Measurements from ENCODE around the gene PAK4. TPM values are rescaled to one million over a fixed set of nuclear protein-coding genes. Genes with fewer than 3 reads are reported as not detected.
A peak's percentile ranks its signal among the peaks of the same experiment; 100 is the strongest.
"Not testable (repeated sequence)": the region's sequence is repeated elsewhere in the genome, so short reads cannot be mapped to it uniquely, and the experiment has no call there.

The PAK4 gene
- polyA plus RNA-seq, 6 donors from 2014 or later, result 0.09 to 2.6 (median 1.7) TPM

DNA sequence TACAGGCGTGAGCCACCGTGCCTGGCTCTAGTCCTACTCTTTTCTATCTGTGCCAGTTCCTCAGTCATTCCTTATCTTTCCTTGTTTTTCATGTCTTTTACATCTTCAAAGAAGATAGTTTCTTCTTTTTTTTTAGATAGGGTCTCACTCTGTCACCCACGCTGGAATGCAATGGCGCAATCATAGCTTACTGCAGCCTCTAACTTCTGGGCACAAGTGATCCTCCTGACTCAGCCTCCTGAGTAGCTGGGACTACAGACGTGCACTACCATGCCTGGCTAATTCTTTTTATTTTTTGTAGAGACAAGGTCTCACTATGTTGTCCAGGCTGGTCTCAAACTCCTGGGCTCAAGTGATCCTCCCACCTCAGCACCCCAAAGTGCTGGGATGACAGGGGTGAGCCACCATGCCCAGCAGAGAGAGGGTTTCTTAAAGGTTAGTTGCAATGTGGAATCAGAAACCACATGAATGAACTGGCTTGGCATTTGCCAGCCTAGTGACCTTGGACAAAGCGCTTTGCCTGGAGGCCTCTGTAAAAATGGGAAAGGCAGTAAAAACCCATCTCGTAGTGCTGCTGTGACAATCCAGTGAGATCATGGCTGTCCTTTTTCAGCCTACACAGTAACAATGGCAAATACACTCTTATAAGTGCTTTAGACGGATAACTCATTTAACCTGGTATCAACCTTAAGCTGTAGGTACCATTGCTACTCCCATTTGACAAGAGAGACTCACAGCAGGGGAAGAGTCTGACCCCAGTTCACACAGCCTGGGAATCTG, 37.5 kb upstream of the PAK4 start:
- H3K4me1 Mint-ChIP-seq, result peaks cover 10 to 14% (median 13%) of the 10 kb centered on the region in 3 donors
- DNase-seq (no peak), ATAC-seq (ENCODE audit: low read depth in 2 of 2) (no peak)
- no peak overlapping the region for H3K27ac Mint-ChIP-seq
- peaks cover 4 to 9% of the 10 kb centered on the region in 2 donors for H3K36me3 Mint-ChIP-seq
- no peak overlapping the region for H3K4me3 Mint-ChIP-seq
- no peaks in the 10 kb centered on the region for H3K9me3 Mint-ChIP-seq
- peaks cover 36 to 59% (median 44%) of the 10 kb centered on the region in 3 donors for H3K27me3 Mint-ChIP-seq

DNA sequence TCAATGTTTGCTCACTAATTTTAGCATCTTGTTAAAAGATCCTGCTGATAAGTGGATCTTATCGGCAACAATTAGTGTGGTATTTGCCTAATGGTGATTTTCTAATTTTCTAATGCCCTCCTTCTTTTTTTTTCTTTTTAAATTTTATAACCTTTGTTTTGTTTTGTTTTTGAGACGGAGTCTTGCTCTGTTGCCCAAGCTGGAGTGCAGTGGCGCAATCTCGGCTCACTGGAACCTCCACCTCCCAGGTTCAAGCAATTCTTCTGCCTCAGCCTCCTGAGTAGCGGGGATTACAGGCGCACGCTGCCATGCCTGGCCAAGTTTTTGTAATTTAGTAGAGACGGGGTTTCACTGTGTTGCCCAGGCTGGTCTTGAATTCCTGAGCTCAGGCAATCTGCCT, 35.6 kb upstream of the PAK4 start:
- H3K36me3 Mint-ChIP-seq; H3K4me3 Mint-ChIP-seq; H3K27ac Mint-ChIP-seq; DNase-seq; H3K4me1 Mint-ChIP-seq; ATAC-seq (ENCODE audit: low read depth in 2 of 2); H3K9me3 Mint-ChIP-seq: not testable (repeated sequence)
- H3K27me3 Mint-ChIP-seq, result peaks cover 34 to 59% (median 38%) of the 10 kb centered on the region in 3 donors

DNA sequence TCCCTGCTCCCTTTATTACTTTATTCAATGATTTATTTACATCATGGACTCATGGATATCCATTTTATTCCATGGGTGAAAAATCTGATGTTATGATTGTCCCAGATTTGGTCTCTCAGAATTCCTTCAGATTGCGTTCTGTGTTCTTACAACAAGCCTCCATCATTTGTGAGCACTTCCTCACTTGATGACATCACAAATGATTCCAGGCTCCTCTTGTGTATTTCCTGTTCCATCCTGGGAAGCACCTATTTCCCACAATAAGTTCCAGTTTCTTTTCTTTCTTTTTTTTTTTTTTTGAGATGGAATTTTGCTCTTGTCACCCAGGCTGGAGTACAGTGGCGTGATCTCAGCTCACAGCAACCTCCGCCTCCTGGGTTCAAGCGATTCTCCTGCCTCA, 34.7 kb upstream of the PAK4 start:
- Mint-ChIP-seq H3K36me3 (peaks cover 0 to under 1% of the 10 kb centered on the region in 2 donors), H3K4me3 (no peak overlapping the region), H3K4me1 (no peaks in the 10 kb centered on the region), H3K9me3 (no peaks in the 10 kb centered on the region), H3K27me3 (peaks cover 27 to 59% (median 36%) of the 10 kb centered on the region in 3 donors), H3K27ac (no peak overlapping the region)
- DNase-seq (no peak), ATAC-seq (ENCODE audit: low read depth in 2 of 2) (no peak)

DNA sequence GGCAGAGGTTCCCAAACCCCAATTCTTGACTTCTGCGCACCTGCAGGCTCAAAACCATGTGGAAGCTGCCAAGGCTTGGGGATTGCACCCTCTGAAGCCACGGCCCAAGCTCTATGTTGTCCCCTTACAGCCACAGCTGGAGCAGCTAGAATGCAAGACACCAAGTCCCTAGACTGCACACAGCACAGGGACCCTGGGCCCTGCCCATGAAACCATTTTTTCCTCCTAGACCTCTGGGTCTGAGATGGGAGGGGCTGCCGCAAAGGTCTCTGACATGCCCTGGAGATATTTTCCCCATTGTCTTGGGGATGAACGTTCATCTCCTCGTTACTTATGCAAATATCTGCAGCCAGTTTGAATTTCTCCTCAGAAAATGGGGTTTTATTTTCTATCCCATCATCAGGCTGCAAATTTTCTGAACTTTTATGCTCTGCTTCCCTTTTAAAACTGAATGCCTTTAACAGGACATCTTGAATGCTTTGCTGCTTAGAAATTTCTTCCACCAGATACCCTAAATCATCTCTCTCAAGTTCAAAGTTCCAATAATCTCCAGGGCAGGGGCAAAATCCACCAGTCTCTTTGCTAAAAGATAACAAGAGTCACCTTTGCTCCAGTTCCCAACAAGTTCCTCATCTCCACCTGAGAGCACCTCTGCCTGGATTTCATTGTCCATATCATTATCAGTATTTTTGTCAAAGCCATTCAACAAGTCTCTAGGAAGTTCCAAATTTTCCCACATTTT, 29.6 kb upstream of the PAK4 start:
- peaks cover 44 to 84% (median 51%) of the 10 kb centered on the region in 3 donors for H3K27me3 Mint-ChIP-seq
- not testable (repeated sequence) for H3K36me3 Mint-ChIP-seq; DNase-seq; H3K4me1 Mint-ChIP-seq; ATAC-seq (ENCODE audit: low read depth in 2 of 2); H3K4me3 Mint-ChIP-seq; H3K9me3 Mint-ChIP-seq; H3K27ac Mint-ChIP-seq

DNA sequence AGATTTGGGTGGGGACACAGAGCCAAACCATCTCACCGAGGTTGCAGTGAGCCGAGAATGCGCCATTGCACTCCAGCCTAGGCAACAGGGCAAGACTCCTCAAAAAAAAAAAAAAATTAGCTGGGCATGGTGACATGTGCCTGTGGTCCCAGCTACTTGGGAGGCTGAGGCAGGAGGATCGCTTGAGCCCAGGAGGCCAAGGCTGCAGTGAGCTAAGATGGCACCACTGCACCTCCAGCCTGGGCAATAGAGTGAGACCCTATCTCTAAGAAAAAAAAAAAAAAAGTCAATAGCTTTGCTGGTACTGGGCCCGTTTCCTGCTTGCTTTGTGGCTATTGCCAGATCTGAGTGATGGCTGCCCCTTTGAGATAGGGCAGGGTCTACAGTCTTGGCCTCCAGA, 28.3 kb upstream of the PAK4 start:
- Mint-ChIP-seq H3K27me3 (peaks cover 48 to 79% (median 51%) of the 10 kb centered on the region in 3 donors), H3K4me1 (no peaks in the 10 kb centered on the region), H3K36me3 (peaks cover 0 to 8% of the 10 kb centered on the region in 2 donors), H3K4me3 (no peak overlapping the region), H3K27ac (no peak overlapping the region), H3K9me3 (no peaks in the 10 kb centered on the region)
- no peak for ATAC-seq (ENCODE audit: low read depth in 2 of 2)
- no peak for DNase-seq

DNA sequence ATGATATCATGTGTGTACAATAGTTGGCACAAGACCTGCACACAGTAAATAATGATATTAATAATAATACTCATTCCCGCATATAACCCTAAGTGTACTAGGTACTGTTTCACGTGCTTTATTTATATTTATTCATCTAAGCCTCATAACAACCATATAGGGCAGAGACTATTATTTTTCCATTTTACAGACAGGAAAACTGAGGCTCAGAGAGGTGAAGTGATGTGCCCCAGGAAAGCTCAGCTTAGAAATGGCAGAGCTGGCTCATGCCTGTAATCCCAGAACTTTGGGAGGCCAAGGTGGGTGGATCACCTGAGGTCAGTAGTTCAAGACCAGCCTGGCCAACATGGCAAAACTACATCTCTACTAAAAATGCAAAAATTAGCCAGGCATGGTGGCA, 27.9 kb upstream of the PAK4 start:
- Mint-ChIP-seq H3K27me3 (peaks cover 48 to 79% (median 49%) of the 10 kb centered on the region in 3 donors), H3K4me1 (no peaks in the 10 kb centered on the region), H3K4me3 (no peak overlapping the region), H3K9me3 (no peaks in the 10 kb centered on the region), H3K27ac (no peak overlapping the region), H3K36me3 (peaks cover 0 to 8% of the 10 kb centered on the region in 2 donors)
- DNase-seq (no peak), ATAC-seq (ENCODE audit: low read depth in 2 of 2) (no peak)

DNA sequence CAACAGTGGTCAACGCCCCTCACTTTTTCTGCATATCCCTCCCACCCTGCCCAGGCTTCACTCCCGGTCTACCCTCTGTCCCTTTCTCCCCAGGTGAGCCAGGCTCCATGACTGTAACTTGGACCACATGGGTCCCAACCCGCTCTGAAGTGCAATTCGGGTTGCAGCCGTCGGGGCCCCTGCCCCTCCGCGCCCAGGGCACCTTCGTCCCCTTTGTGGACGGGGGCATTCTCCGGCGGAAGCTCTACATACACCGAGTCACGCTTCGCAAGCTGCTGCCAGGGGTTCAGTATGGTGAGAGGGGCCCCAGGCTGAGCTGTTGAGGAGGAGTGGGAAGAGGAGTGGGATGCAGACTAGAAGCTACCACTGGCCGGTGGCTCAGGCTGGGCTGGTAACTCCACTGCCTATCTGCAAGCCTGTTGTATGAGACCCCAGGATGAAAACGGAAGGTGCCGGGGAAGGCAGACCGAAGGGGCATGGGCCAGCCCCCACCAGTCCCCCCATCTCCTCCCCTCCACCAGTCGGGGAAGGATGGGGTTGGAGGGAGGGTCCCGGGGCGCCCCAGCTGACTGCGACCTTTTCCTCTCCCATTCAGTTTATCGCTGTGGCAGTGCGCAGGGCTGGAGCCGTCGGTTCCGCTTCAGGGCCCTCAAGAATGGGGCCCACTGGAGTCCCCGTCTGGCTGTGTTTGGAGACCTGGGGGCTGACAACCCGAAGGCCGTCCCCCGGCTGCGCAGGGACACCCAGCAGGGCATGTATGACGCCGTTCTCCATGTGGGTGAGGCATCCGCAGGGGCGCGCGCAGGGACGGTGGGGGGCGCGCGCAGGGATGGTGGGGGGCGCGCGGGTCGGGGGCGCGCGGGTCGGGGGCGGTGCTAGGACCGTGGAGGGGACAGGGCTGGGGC, 27.0 kb upstream of the PAK4 start:
- ATAC-seq (ENCODE audit: low read depth in 2 of 2) (no peak), DNase-seq (no peak)
- H3K27ac Mint-ChIP-seq, result no peak overlapping the region
- peaks cover 0 to 8% of the 10 kb centered on the region in 2 donors for H3K36me3 Mint-ChIP-seq
- H3K27me3 Mint-ChIP-seq, result peaks cover 40 to 72% (median 49%) of the 10 kb centered on the region in 3 donors
- no peaks in the 10 kb centered on the region for H3K4me1 Mint-ChIP-seq
- H3K9me3 Mint-ChIP-seq, result no peaks in the 10 kb centered on the region
- H3K4me3 Mint-ChIP-seq, result no peak overlapping the region

DNA sequence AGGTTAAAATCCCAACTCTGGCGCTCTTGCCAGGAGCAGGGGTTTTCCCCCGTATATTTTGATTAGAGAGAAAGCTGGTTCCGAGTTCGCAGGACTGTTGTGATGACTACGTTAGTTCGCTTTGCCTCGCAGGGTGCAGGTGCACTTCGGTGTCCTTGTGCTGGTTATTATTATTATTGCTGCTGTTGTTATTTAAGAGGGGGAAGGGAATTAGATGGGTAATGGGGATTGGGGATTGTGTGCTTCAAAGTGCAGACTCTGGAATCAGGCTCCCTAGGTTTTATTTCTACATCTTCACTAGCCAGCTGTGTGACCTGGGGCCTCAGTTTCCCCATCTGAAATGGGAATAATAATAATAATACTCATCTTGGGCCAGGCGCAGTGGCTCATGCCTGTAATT, 26.2 kb upstream of the PAK4 start:
- peak overlapping the region in 1 of 8 donors; percentile 29 for H3K4me3 Mint-ChIP-seq
- no peaks in the 10 kb centered on the region for H3K9me3 Mint-ChIP-seq
- peaks cover 36 to 65% (median 44%) of the 10 kb centered on the region in 3 donors for H3K27me3 Mint-ChIP-seq
- no peaks in the 10 kb centered on the region for H3K4me1 Mint-ChIP-seq
- ATAC-seq (ENCODE audit: low read depth in 2 of 2) (no peak), DNase-seq (no peak)
- no peak overlapping the region for H3K27ac Mint-ChIP-seq
- H3K36me3 Mint-ChIP-seq, result peaks cover 0 to 8% of the 10 kb centered on the region in 2 donors

DNA sequence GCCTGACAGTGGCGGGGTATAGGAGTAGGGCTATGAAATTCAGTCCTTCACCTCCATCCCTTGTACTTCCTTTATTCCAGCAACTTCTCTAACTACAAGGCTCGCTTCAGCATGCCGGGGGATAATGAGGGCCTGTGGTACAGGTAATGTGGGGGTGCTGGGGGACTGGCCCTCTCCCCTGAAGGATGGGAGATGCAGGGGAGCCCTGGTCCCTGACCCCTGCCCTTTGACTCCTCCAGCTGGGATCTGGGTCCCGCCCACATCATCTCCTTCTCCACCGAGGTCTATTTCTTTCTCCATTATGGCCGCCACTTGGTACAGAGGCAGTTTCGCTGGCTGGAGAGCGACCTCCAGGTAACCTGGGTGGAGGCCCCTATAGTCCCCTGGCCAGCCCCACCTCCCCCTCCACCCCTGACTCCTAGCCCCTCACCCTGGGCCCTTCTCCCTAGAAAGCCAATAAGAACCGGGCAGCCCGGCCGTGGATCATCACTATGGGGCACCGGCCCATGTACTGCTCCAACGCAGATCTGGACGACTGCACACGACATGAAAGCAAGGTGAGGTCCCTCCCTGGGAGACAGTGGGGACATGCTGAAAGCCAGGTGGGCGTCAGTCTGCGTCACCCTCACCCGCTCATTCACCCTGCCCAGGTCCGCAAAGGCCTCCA, 25.0 kb upstream of the PAK4 start:
- Mint-ChIP-seq H3K9me3 (no peaks in the 10 kb centered on the region), H3K4me1 (no peaks in the 10 kb centered on the region), H3K36me3 (peaks cover 0 to 8% of the 10 kb centered on the region in 2 donors), H3K27me3 (peaks cover 36 to 52% (median 40%) of the 10 kb centered on the region in 3 donors), H3K4me3 (no peak overlapping the region), H3K27ac (no peak overlapping the region)
- ATAC-seq (ENCODE audit: low read depth in 2 of 2) (no peak), DNase-seq (no peak)

DNA sequence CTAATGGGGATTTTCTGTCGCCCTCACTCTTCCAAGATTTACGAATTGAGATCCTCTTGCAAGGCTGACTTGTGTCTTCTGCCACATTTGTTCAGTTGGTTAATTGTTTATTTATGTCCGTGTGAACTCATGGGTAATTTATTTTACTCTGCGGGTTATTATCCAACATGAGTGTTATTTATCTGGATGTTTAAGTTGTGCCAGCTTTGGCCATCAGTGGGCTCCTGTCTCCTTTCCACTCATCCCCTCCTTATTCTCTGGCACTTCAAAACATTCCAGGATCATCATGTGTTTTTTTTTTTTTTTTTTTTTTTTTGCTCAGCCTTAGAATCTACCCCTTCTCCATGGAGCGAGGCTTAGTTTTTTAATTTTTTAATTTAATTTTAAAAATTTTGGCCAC, 22.4 kb upstream of the PAK4 start:
- Mint-ChIP-seq H3K27ac (no peak overlapping the region), H3K27me3 (peaks cover 21 to 29% (median 27%) of the 10 kb centered on the region in 3 donors), H3K36me3 (no peaks in the 10 kb centered on the region), H3K9me3 (no peaks in the 10 kb centered on the region), H3K4me1 (no peaks in the 10 kb centered on the region), H3K4me3 (no peak overlapping the region)
- DNase-seq, result no peak
- ATAC-seq (ENCODE audit: low read depth in 2 of 2), result no peak

DNA sequence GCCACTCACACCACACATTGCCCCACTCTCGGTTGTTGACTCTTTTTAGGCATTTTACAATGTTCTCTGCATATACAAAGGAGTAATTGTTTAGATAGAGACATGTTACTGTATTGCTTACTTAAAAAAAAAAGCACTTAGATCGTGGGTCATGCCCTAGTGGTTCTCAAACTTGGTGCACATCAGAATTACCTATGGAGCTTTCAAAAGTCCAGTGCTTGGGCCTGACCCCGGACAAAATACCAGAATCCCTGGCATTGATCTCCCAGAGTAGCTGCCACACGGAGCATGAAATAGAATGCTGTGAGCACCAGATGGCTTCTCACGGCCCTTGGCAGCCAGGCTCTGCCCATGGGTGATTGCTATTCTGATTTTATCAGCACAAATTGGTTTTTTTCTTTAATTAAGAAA, 21.4 kb upstream of the PAK4 start:
- no peaks in the 10 kb centered on the region for H3K9me3 Mint-ChIP-seq
- H3K4me3 Mint-ChIP-seq, result no peak overlapping the region
- H3K4me1 Mint-ChIP-seq, result no peaks in the 10 kb centered on the region
- DNase-seq, result no peak
- H3K27me3 Mint-ChIP-seq, result peaks cover 11 to 28% (median 16%) of the 10 kb centered on the region in 3 donors
- H3K27ac Mint-ChIP-seq, result no peak overlapping the region
- ATAC-seq (ENCODE audit: low read depth in 2 of 2), result no peak
- no peaks in the 10 kb centered on the region for H3K36me3 Mint-ChIP-seq

DNA sequence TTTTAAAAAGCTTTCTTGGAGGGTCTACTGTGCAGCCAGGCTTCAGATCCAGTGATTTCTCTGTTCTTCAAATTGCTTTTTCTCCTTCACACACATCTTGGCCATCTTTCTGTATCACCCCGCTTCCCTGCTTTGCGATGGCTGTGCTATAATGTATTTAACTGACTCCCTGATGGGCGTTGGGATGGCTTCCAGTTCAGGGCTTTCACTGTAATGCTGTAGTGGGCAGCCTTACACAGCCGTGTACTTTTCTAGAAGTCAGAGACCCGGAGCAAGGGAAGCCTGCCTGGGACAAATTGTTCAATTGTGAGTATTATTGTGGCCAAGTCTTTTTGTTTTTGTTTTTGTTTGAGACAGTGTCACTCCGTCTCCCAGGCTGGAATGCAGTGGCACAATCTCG, 19.4 kb upstream of the PAK4 start:
- Mint-ChIP-seq H3K36me3 (no peaks in the 10 kb centered on the region), H3K4me1 (peaks cover 0 to 4% (median 3%) of the 10 kb centered on the region in 3 donors), H3K9me3 (no peaks in the 10 kb centered on the region), H3K27ac (no peak overlapping the region), H3K27me3 (peaks cover 8 to 20% (median 8%) of the 10 kb centered on the region in 3 donors), H3K4me3 (no peak overlapping the region)
- ATAC-seq (ENCODE audit: low read depth in 2 of 2), result no peak
- DNase-seq, result no peak

DNA sequence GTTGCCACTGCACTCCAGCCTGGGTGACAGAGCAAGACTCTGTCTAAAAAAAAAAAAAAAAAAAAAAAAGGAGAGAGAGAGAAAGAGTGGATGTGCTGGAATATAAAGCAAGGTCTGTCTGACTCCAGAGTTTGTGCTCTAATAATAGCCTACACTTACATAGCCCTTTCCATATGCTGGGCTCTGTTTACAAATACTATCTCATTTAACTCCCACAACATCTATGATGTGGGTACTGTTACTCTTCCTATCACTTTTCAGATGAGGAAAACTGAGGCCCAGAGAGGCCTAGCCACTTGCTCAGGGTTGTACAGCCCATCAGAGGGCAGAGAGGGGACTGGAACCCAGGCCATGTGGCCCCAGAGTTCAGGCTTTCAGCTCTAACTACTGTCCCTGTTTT, 15.9 kb upstream of the PAK4 start:
- Mint-ChIP-seq H3K9me3 (no peaks in the 10 kb centered on the region), H3K4me1 (peaks cover 0 to 4% (median 3%) of the 10 kb centered on the region in 3 donors), H3K4me3 (no peak overlapping the region), H3K27me3 (peaks cover 13 to 32% (median 30%) of the 10 kb centered on the region in 3 donors), H3K27ac (no peak overlapping the region), H3K36me3 (no peaks in the 10 kb centered on the region)
- ATAC-seq (ENCODE audit: low read depth in 2 of 2), result no peak
- DNase-seq, result no peak
